ENCODE measurements around the gene PAPOLA.

Gene PAPOLA

DNA sequence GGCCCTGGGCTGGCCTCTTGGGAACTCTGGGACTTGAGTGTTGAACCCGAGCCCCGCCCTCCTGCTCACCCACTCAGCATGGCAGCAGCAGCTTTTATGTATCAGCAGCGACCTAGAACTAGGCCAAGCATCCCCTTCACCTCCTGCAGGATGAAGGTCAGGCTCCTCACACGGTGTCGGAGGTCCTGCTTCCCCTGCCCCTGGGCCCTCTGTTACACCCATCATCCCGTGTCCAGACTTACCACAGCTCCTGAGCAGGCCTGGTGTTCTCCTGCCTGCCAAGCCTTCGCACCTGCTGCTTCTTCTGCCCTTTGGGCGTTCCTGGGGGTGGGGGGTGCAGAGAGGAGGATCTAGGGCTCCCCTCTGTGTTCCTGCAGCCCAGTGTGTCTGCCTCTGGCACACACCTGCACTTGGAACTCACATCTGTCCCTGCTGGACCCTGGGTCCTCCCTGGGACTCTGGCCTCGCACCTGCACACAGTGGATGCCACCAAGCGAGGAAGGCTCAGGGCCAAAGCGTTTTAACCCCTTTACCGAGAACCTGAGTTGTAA lies 80.3 kb downstream of the PAPOLA start:
- in situ Hi-C loops (cut with HindIII; ENCODE audit: low sequenced_read_pairs), result no loop called here
- TF ChIP-seq, protein P1, sequence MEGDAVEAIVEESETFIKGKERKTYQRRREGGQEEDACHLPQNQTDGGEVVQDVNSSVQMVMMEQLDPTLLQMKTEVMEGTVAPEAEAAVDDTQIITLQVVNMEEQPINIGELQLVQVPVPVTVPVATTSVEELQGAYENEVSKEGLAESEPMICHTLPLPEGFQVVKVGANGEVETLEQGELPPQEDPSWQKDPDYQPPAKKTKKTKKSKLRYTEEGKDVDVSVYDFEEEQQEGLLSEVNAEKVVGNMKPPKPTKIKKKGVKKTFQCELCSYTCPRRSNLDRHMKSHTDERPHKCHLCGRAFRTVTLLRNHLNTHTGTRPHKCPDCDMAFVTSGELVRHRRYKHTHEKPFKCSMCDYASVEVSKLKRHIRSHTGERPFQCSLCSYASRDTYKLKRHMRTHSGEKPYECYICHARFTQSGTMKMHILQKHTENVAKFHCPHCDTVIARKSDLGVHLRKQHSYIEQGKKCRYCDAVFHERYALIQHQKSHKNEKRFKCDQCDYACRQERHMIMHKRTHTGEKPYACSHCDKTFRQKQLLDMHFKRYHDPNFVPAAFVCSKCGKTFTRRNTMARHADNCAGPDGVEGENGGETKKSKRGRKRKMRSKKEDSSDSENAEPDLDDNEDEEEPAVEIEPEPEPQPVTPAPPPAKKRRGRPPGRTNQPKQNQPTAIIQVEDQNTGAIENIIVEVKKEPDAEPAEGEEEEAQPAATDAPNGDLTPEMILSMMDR (IDR thresholded peaks at IDR 0.05; ENCODE audit: low read depth, low read length), result no peak
- H3K4me3 ChIP-seq (ENCODE audit: low read depth, low read length), result no peak overlapping the region
- no peak for DNase-seq (ENCODE audit: low read depth, low spot score)

DNA sequence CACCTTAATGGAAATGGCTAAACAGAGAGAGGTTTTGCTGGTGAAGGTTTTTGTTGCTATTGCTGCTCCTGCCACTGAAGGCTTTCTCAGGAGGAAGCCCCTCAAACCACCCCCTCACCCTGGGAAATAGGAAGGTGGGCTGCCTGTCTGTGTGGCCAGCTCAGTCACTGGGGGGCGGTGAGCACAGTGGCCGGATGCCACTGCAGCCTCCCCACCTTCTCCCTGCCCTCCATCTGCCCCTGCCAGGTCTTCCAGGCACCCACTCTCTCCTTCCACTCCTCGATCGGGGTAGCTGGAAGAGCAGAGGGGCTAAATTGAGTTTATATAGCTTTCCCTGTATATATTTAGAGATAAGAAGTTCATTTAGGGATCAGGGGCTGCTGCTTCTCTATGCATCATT lies 80.8 kb downstream of the PAPOLA start:
- TF ChIP-seq, protein P1 (IDR thresholded peaks at IDR 0.05; ENCODE audit: low read depth, low read length), result no peak
- in situ Hi-C loops (cut with HindIII; ENCODE audit: low sequenced_read_pairs), result no loop called here
- no peak overlapping the region for H3K4me3 ChIP-seq (ENCODE audit: low read depth, low read length)
- DNase-seq (ENCODE audit: low read depth, low spot score), result no peak

DNA sequence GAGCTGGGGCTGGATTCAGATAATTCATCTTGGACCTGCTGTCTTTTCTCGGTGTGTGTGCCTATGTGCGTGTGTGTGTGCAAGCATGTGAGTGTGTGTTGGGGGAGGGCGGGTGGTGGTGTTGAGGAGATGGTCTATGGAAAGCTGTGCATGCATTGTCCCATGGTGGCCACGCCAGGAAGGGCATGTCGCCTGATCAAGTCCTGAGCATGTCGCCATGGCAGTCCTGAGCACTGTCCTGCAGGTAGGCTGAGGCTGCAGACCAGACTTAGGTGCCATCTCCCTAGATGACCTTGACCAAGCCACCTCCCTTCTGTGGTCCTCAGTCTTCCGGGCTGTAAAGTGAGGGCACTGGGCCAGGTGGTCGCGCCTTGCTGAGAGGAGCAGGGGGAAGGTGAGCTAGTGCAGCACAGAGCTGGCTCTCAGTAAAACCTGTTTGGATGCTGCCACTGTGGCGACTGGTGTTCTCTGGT lies 81.4 kb downstream of the PAPOLA start:
- no peak overlapping the region for H3K4me3 ChIP-seq (ENCODE audit: low read depth, low read length)
- DNase-seq (ENCODE audit: low read depth, low spot score), result no peak
- TF ChIP-seq, protein P1 (IDR thresholded peaks at IDR 0.05; ENCODE audit: low read depth, low read length), result no peak
- in situ Hi-C loops (cut with HindIII; ENCODE audit: low sequenced_read_pairs), result no loop called here

DNA sequence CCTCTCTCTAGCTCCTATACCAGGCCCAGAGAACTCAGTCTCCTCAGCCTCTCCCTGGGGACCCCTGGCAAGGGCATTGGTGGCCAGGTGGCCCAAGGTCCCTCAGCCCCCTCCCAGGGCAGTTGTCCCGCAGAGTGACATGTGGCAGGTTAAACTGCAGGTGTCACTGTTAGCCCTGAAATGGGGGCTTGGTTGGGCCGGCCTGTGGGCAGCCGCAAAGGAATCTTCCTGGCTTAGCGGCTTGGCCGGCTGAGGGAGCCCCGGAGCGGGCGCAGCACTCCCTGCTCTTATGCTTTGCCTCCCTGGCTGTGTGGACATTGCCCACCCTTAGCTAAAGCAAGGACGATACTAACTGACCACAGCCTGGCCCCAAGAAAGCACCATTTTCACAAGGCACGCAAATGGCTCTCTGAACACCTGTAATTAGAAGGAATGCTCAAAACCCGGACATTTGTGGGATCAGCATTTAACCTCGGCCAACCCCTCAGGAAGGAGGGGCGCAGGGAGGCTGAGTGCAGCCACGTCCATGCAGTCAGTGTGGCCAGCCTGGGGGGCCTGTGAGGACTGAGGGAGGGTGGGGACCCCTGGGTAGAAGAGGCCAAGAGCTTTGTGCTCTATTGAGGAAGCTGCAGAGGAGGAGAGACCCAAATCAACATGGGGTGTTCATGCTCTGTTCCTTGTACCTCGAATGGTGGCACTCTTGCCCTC lies 82.2 kb downstream of the PAPOLA start:
- DNase-seq (ENCODE audit: low read depth, low spot score), result no peak
- H3K4me3 ChIP-seq (ENCODE audit: low read depth, low read length), result no peak overlapping the region
- TF ChIP-seq, protein P1 (IDR thresholded peaks at IDR 0.05; ENCODE audit: low read depth, low read length), result peak; percentile 46
- in situ Hi-C loops (cut with HindIII; ENCODE audit: low sequenced_read_pairs), result no loop called here

DNA sequence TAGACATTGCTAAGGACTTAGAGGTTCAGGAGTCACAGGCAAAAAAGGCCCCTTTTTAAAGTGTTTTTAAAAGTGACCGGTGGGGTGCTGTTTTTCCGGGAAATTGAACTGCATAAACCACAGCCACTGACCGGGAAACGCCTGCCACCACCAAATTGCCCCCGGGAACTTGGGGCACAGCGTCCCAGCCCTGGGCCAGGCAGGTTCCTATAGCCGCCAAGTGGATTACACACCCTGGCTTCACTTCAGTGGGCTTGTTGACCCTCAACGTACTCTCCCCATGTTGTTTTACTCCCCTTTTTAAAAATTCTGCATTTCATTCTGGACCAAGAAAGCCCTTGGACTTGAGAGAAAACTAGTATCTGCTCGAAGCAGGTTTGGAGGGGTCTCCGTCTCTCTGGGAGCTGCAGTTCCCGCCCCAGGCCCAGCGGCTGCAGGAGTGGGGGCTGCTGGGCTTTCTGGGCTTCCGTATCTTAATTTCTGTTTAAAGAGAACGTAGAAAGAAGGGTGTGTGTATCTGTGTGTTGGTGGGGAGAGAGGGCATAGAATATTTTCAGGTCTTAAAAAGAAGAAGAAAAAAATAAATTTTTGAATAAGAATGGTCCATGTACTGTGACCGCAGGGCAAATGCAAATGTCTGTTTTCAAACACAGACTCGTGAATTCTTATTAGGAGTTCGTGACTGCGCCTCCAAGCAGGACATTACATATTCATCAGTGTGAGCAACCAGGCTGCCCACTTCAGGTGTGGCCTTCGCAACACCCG lies 82.9 kb downstream of the PAPOLA start:
- in situ Hi-C loops (cut with HindIII; ENCODE audit: low sequenced_read_pairs), result no loop called here
- H3K4me3 ChIP-seq (ENCODE audit: low read depth, low read length), result no peak overlapping the region
- no peak for DNase-seq (ENCODE audit: low read depth, low spot score)
- TF ChIP-seq, protein P1 (IDR thresholded peaks at IDR 0.05; ENCODE audit: low read depth, low read length), result no peak

DNA sequence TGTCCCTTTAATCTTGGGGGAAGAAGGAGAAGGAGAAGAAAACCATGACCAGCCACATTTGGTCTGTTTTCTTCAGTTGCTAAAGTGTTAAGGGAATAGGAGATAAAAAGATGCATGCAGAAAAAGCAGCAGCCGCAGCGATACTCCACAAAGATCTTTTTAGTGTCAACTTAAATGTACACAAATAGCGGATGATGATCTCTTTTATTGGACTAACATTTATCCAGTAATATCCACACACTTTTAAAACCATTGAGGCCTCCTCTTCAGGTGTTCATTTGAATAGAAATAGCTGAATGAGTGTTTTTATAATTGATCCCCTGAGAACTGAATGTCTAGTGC lies 83.5 kb downstream of the PAPOLA start:
- in situ Hi-C loops (cut with HindIII; ENCODE audit: low sequenced_read_pairs), result no loop called here
- H3K4me3 ChIP-seq (ENCODE audit: low read depth, low read length), result no peak overlapping the region
- no peak for DNase-seq (ENCODE audit: low read depth, low spot score)
- TF ChIP-seq, protein P1 (IDR thresholded peaks at IDR 0.05; ENCODE audit: low read depth, low read length), result no peak

Data from astrocyte of the spinal cord (primary cell).